K562 (cell line): Measurements from ENCODE around the gene MAP3K14. TPM values are rescaled to one million over a fixed set of nuclear protein-coding genes. Genes with fewer than 3 reads are reported as not detected.
A peak's percentile ranks its signal among the peaks of the same experiment; 100 is the strongest.

Experiments
- CLOCK ChIP-seq: fragments of 250-450 bp; sonication (Bioruptor Pico); IDR thresholded peaks from 2 replicates; pipeline ENCODE4 v1.4.0; 2020; ENCODE audit warnings: mild to moderate bottlenecking, moderate library complexity, borderline replicate concordance
- CREB5 ChIP-seq: fragments of 250-450 bp; sonication (Bioruptor Pico); IDR thresholded peaks from 2 replicates; pipeline ENCODE4 v1.5.0; 2020; ENCODE audit warnings: mild to moderate bottlenecking
- HES1 ChIP-seq: fragments of 450-650 bp; IDR thresholded peaks from 2 replicates; pipeline ENCODE4 v1.6.1; 2016; ENCODE audit warnings: low read depth, mild to moderate bottlenecking, moderate library complexity
- IRF2 ChIP-seq: sonication (generic); formaldehyde crosslinking; IDR thresholded peaks from 2 replicates; pipeline ENCODE4 v1.8.1; 2022; ENCODE audit warnings: mild to moderate bottlenecking, missing genetic modification reagents
- MAX ChIP-seq: sonication (generic); formaldehyde crosslinking; IDR thresholded peaks from 2 replicates; pipeline ENCODE4 v1.9.0; 2022; ENCODE audit warnings: mild to moderate bottlenecking, missing genetic modification reagents
- SMARCC2 ChIP-seq: fragments of 450-650 bp; IDR thresholded peaks from 2 replicates; pipeline ENCODE4 v1.6.1; 2017; ENCODE audit warnings: antibody characterized with exemption, moderate library complexity, mild to moderate bottlenecking, low read depth
- SOX6 ChIP-seq: fragments of 450-650 bp; IDR thresholded peaks from 2 replicates; pipeline ENCODE4 v1.6.1; 2014; ENCODE audit warnings: mild to moderate bottlenecking
- THAP12 ChIP-seq: fragments of 250-450 bp; sonication (Bioruptor Pico); IDR thresholded peaks from 2 replicates; pipeline ENCODE4 v1.9.0; 2021; ENCODE audit warnings: mild to moderate bottlenecking, inconsistent platforms
- ZNF143 ChIP-seq: sonication (generic); formaldehyde crosslinking; IDR thresholded peaks from 2 replicates; pipeline ENCODE4 v1.9.0; 2022; ENCODE audit warnings: mild to moderate bottlenecking, missing genetic modification reagents
- ZNF407 ChIP-seq: fragments of 450-650 bp; IDR thresholded peaks from 2 replicates; pipeline ENCODE4 v1.6.1; 2016; ENCODE audit warnings: low read depth
- ZNF764 ChIP-seq: fragments of 250-450 bp; sonication (Bioruptor Pico); IDR thresholded peaks from 2 replicates; pipeline ENCODE4 v1.4.0; 2020; ENCODE audit warnings: low read depth, mild to moderate bottlenecking, moderate library complexity
- polyA plus RNA-seq, 8 experiments: library from polyadenylated mRNA; depleted of rRNA in 4 of 8; stranded (reverse) in 5 of 8; unstranded in 3 of 8; fragments of >200 nt; fragmentation: Nextera tagmentation in 2 of 8; fragmentation: Illumina TruSeq in 1 of 8; extraction: Ambion mirVana in 2 of 8; extraction: Trizol in 1 of 8; gene quantifications; 2 replicates each; pipeline versions ENCODE4 v1.2.1 to v1.2.3, GENCODE V29; 2011 to 2014; ENCODE audit warnings: inconsistent platforms in 1 of 8, missing spikeins in 1 of 8
- total RNA-seq, 7 experiments: library from RNA; depleted of rRNA in 6 of 7; stranded (reverse); fragments of >200 nt in 6 of 7; fragmentation: Illumina TruSeq in 2 of 7; extraction: Trizol in 2 of 7; gene quantifications; 2 replicates each; pipeline versions ENCODE4 v1.2.1 to v1.2.3, GENCODE V29; 2011 to 2021; ENCODE audit warnings: low replicate concordance in 1 of 7

MAP3K14 gene
- total and polyA plus RNA-seq, 9 of the 15 experiments (the other 6 are each of a cell fraction or from before 2014, with no cell fraction given) = 0.45 to 8.7 (median 3.2) TPM

- TF ChIP-seq ZNF407 (no peak), CLOCK (CRISPR knock-in tag) (no peak), SMARCC2 (no peak), SOX6 (no peak), ZNF143 (no peak), IRF2 (no peak), HES1 (peak; percentile 33; the same call in 1 of the 2 replicates), MAX (CRISPR knock-in tag) (peak; percentile 52), ZNF764 (no peak), THAP12 (CRISPR knock-in tag) (no peak), CREB5 (no peak)
These were observed 69.2 kb downstream of the MAP3K14 start (continued) for GRCh38 chr17:45247429-45248131.
